AG10803 (cell line): Measurements from ENCODE around the gene DDX3X.

Experiments used
- DNase-seq: peaks from one replicate; pipeline ENCODE4 v3.0.0; 2010; ENCODE audit warnings: low read depth
- H3K4me3 ChIP-seq: 2 replicates; pipeline ENCODE4 v1.5.1; 2011; ENCODE audit warnings: mild to moderate bottlenecking, low read length, control low read depth
- CTCF ChIP-seq: conservative IDR thresholded peaks from 2 replicates; pipeline ENCODE4 v1.5.1; 2011; ENCODE audit warnings: mild to moderate bottlenecking, low read length, control low read depth, inconsistent platforms

DDX3X gene

GRCh38 chrX:41347186-41347585, 13.2 kb downstream of the DDX3X start:
- no peak for TF ChIP-seq CTCF
- H3K4me3 ChIP-seq = no peak overlapping the region
- no peak for DNase-seq

GRCh38 chrX:41348551-41348950, 14.6 kb downstream of the DDX3X start:
- no peak for DNase-seq
- TF ChIP-seq CTCF = no peak
- H3K4me3 ChIP-seq = no peak overlapping the region

GRCh38 chrX:41350150-41350975, 16.4 kb downstream of the DDX3X start:
- DNase-seq = peak; percentile 34
- TF ChIP-seq CTCF = no peak
- H3K4me3 ChIP-seq = no peak overlapping the region

GRCh38 chrX:41350976-41351569, 17.1 kb downstream of the DDX3X start:
- no peak for DNase-seq
- no peak overlapping the region for H3K4me3 ChIP-seq
- TF ChIP-seq CTCF = no peak

GRCh38 chrX:41351923-41352322, 18.0 kb downstream of the DDX3X start:
- no peak for DNase-seq
- no peak overlapping the region for H3K4me3 ChIP-seq
- TF ChIP-seq CTCF = no peak

GRCh38 chrX:41352329-41352838, 18.4 kb downstream of the DDX3X start:
- TF ChIP-seq CTCF = no peak
- no peak overlapping the region for H3K4me3 ChIP-seq
- DNase-seq = no peak

GRCh38 chrX:41353985-41354384, 20.0 kb downstream of the DDX3X start:
- DNase-seq = no peak
- TF ChIP-seq CTCF = no peak
- no peak overlapping the region for H3K4me3 ChIP-seq
